T-helper 1 cell treated with Interleukin-12 subunit alpha and Interleukin-12 subunit beta and Interleukin-4 antibody, amounts not matched to agents 30 ng/mL and 1 ng/mL, for 36 hours (primary cell): ENCODE results near the gene AVL9. TPM values are rescaled to one million over a fixed set of nuclear protein-coding genes. Genes with fewer than 3 reads are reported as not detected.
"Not testable (repeated sequence)": the region's sequence is repeated elsewhere in the genome, so short reads cannot be mapped to it uniquely, and the experiment has no call there.

Source experiments
- intact Hi-C: fragments of 100-400 bp; cut with micrococcal nuclease; formaldehyde crosslinking; loops from one replicate; pipeline ENCODE4 v1.15.1; 2024
- total RNA-seq: library from RNA; stranded (reverse); gene quantifications from 2 replicates; pipeline ENCODE4 v1.2.3, GENCODE V29; 2022

The AVL9 gene
- total RNA-seq, 1 donor from 2014 or later, result 37.8 TPM

DNA sequence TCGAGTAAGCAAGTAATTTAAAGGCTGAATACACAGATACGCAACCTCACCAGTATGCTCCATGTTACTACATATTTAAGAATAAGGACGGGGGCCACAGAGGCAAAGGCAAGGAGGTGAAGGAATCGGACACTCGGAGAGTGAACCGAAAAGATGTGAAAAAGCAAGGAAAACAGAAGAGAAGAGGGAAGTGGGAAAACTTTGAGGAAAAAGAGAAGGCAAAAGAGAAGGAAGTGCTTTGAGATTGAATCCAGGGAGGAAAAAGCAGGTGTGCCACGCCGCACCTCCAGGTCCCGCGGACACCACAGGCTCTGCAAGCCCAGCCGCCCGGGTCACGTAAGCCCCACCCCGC is 367 bp upstream of the AVL9 start:
- intact Hi-C loops, result loop anchor here (1.0 to 10.0 kb wide), 11 partner anchors 92 to 1990 kb away; partner anchors contain the start of genes BBS9, GARS1 and GGCT

DNA sequence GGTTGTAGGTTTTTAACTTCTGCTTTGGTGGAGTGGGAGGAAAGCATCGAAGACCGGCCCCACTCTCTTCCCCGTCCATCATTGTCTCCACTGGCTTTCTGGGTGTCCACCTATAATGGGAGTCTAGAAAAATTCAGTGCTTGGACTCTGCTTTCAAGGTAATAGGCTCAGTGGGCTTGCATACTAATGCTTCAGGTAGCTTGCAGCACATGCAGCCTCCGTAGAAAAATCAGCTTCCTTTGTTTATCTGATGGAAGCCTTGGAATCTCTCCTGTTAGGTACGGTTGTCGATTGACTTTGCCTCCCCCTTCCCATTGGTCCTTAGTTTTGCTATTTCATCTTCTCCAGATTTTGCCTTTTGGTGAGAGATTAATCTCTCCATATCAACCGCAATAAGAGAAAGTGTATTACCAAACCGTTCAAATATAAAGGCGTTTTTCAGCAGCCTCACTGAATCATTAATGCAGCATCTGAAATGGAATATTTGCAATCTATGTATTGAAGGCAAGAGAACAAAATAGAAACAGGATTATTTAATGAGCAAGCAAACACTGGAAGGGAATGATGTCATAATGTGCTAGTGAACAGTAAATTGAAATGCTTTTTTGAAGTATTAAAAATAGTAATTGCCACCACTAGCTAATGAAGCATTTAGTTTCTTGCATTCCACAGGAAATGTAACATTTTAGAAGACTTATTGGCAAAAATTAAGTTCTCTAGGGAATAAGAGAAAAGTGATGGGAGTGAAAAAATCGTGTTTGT is 944 bp downstream of the AVL9 start:
- intact Hi-C loops, result loop anchor here (10.0 kb wide), 2 partner anchors 1901 to 1991 kb away; partner anchors contain the start of genes GARS1 and GGCT

DNA sequence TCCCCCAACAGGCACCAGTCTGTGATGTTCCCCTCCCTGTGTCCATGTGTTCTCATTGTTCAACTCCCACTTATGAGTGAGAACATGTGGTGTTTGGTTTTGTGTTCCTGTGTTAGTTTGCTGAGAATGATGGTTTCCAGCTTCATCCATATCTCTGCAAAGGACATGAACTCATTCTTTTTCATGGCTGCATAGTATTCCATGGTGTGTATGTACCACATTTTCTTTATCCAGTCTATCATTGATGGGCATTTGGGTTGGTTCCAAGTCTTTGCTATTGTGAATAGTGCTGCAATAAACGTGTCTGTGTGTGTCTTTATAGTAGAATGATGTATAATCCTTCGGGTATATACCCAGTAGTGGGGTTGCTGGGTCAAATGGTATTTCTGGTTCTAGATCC is 4.5 kb downstream of the AVL9 start:
- intact Hi-C loops, result loop anchor here (10.0 kb wide), 2 partner anchors 1905 to 1995 kb away; partner anchors contain the start of genes GARS1 and GGCT

DNA sequence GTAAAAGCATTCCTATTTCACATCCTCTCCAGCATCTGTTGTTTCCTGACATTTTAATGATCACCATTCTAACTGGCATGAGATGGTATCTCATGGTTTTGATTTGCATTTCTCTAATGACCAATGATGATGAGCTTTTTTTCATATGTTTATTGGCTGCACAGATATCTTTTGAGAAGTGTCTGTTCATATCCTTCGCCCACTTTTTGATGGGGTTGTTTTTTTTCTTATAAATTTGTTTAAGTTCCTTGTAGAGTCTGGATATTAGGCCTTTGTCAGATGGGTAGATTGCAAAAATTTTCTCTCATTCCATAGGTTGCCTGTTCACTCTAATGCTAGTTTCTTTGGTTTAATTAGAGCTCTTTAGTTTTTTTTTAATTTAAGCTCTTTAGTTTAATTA is 4.9 kb downstream of the AVL9 start:
- intact Hi-C loops, result not testable (repeated sequence)

DNA sequence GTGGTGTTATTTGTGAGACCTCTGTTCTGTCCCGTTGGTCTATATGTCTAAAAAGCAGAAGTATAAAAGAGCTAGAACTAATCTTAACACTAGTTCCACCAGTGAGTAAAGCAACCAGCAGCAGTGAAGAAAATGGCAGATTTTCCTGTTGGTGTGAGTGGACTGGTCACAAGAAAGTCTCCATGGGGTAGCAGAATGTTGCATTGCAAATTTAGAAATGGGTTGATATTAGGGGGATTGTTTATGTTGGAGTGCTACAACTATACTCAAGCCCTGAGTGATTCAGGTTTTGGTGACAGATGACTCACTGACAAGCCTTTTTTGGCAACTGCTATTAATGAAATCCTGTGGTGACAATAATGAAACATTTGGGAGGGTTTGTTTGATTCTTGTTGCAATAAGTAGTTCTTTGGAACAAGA is 5.6 kb downstream of the AVL9 start:
- intact Hi-C loops, result no loop called here

DNA sequence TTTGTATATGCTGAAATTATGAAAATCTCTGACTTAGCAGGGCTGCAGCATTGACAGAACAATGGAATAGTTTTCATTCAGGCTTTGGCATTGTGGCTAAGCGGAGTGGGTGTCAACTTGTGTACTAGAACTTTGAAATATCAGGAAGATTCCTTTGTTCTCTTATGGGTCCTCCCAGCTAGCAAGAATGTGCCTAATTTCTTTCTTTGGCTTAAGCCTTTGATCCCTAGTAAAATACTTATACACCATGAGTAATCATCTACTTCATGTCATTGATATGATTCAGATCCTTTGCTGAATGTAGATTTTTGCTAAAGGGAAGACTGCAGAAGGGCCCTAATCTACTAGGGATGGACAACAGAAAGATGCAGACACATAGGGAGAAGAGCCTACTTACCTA is 6.2 kb downstream of the AVL9 start:
- intact Hi-C loops, result no loop called here

DNA sequence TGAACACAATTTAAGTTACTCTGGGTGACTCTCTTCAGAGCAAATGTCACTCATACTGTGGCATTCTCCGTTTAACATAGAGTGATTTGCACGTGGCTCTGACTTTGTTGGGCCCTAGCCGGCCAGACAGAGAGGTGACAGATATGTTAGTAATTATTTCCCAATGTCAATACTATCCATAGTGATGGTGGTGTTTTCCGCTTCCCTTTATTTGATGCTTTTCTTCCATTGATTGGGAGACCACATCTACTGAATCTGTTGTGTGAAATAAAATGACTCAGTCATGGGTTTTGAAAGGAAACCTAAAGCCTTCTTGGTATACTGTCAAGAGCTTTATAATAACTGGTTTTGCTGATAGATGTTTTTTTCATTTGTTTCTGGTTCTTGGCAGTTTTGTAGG is 7.4 kb downstream of the AVL9 start:
- intact Hi-C loops, result no loop called here

DNA sequence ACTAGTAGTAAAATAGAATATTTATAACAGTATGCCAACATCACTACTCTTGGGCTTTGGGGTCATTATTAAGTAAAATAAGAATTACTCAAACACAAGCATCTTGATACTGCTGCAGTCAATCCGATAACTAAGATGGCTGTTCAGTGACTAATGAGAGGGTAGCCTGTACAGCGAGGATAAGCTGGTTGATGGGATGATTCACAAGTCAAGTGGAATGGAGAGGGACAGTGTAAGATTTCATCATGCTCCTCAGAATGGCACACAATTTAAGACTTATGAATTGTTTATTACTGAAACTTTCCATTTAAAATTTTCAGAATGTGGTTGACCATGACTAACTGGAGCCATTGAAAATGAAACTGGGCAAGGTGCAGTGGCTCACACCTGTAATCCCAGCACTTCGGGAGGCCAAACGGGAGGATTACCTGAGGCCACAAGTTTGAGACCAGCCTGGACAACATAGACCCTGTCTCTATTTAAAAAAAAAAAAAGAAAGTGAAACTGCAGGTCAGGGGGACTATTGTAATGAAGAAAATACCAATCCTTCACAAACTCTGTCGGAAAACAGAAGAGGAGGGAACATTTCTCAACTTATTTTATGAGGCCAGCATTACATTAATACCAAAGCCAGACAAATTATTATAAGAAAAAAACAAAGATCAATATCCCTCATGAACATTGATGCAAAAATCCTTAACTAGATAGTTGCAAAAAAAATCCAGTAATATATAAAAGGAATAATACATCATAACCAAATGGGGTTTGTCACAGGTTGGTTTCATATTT is 11.2 kb downstream of the AVL9 start:
- intact Hi-C loops, result no loop called here

DNA sequence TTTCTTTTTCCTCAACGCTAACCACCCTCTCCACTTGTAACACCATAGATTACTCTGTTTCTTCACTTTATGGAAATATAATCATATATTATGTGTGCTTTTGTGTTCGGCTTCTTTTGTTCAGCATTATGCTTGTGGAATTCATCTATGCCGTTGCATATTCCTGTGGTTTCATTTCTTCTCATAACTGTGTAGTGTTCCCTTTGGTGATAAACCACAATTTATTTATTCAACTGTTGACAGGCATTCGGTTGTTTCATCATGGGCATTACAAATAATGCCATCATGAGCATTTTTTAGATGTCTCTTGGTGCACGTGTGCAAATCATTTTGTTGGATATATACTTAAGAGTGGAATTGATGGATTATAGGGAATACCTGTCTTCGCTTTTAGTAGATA is 12.1 kb downstream of the AVL9 start:
- intact Hi-C loops, result no loop called here

DNA sequence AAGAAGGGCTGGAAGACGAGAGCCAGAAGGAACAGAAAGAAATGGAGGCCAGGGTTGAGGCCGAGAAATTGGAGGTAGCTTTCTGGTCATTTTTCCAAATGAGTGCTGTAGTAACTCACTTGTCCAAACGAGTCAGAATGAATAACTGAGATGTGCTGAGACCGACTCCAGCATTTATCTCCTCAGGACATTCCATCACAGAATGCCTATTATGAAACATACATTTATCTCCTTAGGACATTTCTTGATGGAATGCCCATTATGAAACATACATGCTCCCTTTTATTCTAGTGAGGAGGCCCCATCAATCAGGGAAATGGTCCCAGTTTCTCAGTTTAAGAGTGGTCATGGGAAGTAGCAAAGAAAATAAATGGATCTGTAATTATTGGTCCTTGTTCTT is 16.5 kb downstream of the AVL9 start:
- intact Hi-C loops, result no loop called here

DNA sequence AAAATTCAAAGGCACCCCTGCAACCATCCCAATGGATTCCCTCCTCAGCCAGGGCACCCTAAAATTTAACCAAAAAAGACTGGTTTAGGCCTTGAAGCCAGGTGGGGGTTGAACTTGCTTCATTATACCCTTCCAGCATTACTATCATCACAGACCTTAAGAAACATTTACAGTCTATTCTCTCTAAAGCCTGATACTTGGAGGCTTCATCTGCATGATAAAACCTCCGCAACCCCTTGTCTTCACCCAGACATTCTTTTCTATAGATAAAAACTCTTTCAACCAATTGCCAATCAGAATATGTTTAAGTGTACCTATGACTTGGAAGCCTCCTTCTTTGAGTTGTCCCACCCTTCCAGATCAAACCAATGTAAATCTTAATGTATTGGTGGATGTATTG is 17.9 kb downstream of the AVL9 start:
- intact Hi-C loops, result no loop called here

DNA sequence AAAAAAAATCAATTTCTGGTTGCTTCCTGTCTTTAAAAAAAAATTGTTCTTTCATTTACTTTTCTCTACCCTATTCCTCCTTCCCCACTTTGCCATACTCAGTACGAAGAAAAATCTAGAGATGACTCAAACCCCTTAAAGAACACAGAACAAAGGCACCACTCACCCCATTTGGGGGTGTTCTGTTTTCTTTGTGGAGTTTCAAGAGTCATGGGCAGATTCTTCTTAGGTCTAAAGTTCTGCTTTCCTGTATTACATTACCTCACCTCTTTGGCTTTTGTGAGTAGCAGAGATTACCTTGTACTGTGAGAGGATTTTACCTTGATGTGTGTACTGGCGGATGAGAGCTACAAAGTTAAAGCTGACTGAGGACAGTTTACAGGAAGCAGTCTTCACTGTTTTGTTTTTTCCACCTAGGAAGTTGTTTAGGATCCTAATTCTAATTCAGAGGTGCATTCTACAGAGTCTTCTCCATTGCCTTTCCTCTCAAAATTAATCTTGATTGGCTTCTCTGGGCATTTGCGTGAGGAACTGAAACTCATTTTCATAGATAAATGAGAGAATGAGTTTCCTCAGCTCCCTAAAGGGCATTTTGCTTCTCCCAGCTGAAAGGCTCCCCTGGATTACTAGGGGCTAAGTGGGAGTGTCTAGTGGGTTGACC is 20.7 kb downstream of the AVL9 start:
- intact Hi-C loops, result no loop called here

DNA sequence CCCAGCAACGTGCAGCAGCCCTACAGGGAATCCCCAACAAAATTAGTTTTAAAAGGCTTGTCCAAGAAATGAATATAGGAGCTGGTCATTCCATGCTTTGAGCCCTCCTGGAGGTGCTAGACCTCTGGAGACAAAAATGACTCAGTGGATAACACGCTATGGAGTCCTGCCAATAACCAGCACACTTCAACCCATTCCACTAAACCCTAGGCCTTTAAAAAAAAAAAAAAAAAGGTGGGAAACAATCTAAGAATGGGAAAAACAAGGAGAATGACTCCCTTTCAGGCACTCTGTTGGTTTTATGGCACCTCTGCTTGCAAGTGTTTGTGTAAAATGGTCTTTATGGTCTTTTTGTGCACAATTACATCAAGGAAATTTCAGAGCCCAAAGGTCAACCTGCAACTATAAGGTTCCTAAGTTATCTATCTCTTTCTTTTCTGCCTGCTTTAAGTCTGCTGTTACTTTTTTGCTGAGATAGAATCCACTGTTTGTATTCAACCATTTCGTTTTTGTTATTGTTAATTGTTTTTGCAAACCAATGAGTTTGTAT is 21.3 kb downstream of the AVL9 start:
- intact Hi-C loops, result no loop called here

DNA sequence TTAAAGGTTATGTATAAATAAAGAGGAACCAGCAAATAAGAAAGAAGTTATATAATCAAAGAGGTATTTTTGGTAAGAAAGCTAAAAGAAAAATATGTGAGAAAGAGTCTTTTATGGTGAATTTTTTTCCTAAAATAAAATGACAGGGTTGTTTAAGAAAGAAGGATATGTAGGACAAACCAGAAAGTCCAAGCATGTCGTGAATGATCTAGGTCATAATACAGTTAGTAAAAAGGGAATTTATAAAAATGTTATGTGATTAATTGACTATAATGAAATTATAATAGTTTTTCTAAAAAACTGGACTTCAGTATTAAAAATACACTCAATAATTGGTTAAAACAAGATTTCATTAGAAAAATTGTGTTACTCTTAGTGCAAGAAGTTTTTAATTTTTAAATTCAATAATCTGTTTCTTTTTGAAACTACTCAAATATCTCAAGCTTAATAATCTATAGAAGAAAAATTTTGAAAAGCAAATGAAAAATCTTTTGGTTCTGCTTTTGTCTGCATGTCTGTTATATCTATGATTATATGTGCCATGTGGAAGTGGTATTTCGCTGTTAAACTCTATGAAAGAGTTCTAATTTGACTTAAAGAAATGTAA is 23.3 kb downstream of the AVL9 start:
- intact Hi-C loops, result no loop called here

DNA sequence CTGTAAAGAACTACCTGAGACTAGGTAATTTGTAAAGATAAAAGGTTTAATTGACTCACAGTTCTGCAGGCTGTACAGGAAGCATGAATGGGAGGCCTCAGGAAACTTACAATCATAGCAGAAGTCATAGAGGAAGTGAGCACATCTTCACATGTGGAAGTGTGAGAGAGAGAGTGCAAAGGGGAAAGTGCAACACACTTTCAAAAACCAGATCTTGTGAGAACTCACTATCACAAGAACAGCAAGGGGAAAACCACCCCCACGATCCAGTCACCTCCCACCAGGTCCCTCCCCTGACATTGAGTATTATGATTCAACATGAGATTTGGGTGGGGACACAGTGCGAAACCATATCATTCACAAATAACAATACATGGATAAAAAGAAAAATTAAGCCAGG is 24.5 kb downstream of the AVL9 start:
- intact Hi-C loops, result no loop called here

DNA sequence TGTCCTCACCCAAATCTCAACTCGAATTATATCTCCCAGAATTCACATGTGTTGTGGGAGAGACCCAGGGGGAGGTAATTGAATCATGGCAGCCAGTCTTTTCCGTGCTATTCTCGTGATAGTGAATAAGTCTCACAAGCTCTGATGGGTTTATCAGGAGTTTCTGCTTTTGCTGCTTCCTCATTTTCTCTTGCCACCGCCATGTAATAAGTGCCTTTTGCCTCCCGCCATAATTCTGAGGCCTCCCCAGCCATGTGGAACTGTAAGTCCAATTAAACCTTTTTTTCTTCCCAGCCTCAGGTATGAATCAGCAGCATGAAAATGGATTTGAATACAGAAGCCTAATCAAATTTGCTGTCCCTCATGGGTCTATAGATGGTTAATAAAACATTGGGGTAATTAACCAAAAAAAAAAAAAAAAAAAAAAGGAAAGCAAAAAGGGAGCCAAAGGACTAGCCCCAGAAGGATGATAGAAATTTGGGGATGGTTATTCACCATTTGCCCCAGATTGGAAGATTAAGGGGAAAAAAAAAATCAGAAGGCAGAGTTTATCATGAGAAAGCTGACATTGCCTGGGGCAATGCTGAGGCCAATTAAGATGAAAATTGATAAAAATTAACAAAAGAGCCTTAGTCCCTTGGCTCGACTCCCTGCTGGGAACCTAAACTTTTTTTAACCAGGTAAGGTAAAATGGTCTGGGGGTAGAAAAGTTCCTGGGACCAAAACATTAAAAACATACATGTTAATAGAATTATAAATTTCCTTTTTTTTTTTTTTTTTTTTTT is 27.6 kb downstream of the AVL9 start:
- intact Hi-C loops, result no loop called here

DNA sequence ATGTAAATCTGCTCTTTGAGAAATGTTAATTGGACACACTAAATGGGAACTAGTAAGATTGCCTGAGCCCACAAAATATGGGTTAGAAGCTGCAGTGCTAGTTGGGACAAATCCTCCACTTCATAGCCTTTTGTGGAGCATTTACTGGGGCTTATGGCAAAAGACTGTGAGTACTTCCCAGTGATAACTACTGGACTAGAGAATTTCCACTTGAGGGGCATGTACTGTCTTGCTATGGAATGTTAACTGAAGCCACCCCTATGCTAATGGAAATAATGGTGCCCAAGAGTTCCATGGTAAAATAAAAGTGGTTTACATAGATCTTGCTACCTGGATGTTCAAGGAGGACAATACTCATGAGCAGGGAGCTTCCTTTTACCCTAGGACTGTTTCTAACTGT is 29.3 kb downstream of the AVL9 start:
- intact Hi-C loops, result no loop called here

DNA sequence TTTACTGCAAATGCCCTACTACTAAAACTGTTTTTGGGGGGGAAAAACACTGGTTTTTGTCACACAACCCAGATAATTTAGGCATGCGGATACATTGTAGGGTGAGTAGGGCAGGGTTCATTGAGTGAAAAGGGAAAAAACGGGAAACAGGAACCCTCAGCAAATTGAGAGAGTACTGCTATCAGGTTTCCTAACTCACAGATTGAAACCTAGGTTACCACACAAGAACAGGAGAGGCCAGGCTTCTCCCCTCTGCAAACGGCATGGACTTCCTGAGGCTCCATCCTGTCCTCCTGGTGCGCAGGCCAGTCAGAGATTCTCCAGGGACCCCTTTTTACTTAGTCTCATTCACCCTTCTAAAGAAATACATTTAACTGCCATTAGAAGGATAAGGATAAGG is 30.6 kb downstream of the AVL9 start:
- intact Hi-C loops, result no loop called here

DNA sequence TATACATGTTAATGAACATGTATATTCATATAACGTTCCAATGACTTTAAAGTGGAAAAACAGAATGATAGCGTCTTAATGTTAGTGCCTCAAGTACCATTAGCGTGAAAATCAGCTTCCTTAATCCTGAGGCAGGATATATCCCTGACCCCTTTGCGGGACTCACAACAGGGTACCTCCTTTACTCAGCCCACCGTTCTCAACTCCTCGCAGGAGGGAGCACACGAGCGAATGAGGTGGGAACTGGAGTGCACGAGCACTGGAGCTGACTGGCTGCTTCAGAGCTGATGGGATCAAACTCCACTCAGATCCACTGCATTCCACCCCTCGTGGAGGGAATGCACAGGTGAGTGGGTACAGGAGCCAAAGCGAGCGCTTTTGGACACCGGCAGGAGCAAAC is 36.1 kb downstream of the AVL9 start:
- intact Hi-C loops, result no loop called here

DNA sequence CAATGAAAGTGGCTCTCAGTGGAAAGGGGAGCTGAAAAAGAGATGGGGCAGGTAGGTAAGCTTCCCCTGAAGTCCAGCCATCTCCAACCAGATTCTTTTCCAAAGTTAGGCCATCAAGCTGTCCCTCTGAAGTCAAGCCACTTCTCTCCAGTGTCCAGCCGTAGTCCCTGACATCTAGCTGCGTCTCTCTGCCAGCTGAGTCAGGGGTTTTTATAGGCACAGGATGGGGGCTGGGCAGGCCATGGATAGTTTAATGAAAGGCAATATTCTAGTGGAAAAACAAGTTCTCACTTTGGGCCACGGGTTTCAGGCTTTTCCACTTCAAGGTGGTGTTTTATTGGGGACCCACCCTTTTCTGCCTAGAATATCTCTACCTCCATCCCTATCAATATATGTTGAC is 36.8 kb downstream of the AVL9 start:
- intact Hi-C loops, result no loop called here

DNA sequence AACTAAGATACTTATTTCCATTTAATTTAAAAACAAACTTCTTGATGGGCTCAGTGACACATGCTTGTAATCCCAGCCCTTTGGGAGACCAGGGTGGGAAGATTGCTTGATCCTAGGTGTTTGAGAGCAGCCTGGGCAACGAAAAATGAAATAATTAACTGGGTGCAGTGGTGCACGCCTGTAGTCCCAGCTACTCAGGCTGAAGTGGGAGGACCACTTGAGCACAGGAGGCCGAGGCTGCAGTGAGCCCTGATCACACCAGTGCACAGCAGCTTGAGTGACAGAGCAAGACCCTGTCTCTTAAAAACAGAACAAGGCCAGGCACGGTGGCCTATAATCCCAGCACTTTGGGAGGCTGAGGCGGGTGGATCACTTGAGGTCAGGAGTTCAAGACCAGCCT is 37.4 kb downstream of the AVL9 start:
- intact Hi-C loops, result no loop called here
